K562 (cell line): ENCODE data around the gene BOLA3. TPM values are rescaled to one million over a fixed set of nuclear protein-coding genes. Genes with fewer than 3 reads are reported as not detected.

Experiments
- ATAC-seq: fragments of 200-7000 bp; cut with Tn5 transposase; 3 replicates; pipeline ENCODE4 v1.9.1; 2020; ENCODE audit warnings: moderate library complexity
- BruUV-seq: library from RNA; stranded (reverse); fragments of 400-500 nt; replicated peaks from 2 replicates; lab custom pipeline; 2021; lab: Mats Ljungman, UMichigan
- CTCF ChIA-PET: fragments of 300-600 bp; formaldehyde crosslinking; extraction: SDS; loops from one replicate; lab custom pipeline; 2021; ENCODE audit warnings: low intra/inter-chr PET ratio; lab: Yijun Ruan, JAX
- POLR2A ChIA-PET: fragments of 300-600, 350-650 bp; sonication (Branson Sonifier 250); formaldehyde crosslinking; extraction: SDS; loops from one replicate; lab custom pipeline; 2021; ENCODE audit warnings: antibody characterized with exemption, inconsistent platforms; lab: Yijun Ruan, JAX
- DNase-seq, 4 experiments: peaks; one replicate each; pipeline versions ENCODE4 v3.0.0 to v3.0.0-alpha.2; 2011 to 2018; ENCODE audit warnings: low spot score in 3 of 4, mixed read lengths in 3 of 4; ENCODE audit errors: extremely low read depth in 1 of 4
- FAIRE-seq: peaks from 2 replicates; lab custom pipeline; 2011; peaks lifted over from hg19 to GRCh38; lab: Jason Lieb, UNC
- H2AFZ ChIP-seq: 2 replicates; pipeline ENCODE4 v1.6.0; 2011; ENCODE audit warnings: low read depth, low read length, control low read depth, inconsistent platforms
- H3K27ac ChIP-seq: fragments of 200-600 bp; 3 replicates; pipeline ENCODE4 v1.8.0; 2011; ENCODE audit warnings: low read depth, mild to moderate bottlenecking, control low read depth, inconsistent platforms, low read length, moderate library complexity, mixed read lengths; ENCODE audit errors: extremely low read depth
- H3K27me3 ChIP-seq, 2 experiments: fragments of 300-600 bp in 1 of 2; 2 replicates in 1 of 2; 3 replicates in 1 of 2; pipeline versions ENCODE4 v1.6.0 to v1.8.0; 2011; ENCODE audit warnings: inconsistent platforms in 2 of 2, low read length in 2 of 2, mild to moderate bottlenecking in 1 of 2, mixed read lengths in 1 of 2, moderate library complexity in 1 of 2; ENCODE audit not compliant: control insufficient read depth in 2 of 2, insufficient read depth in 2 of 2
- H3K36me3 ChIP-seq: fragments of 300-600 bp; 3 replicates; pipeline ENCODE4 v1.8.0; 2011; ENCODE audit warnings: mild to moderate bottlenecking, low read length, inconsistent platforms; ENCODE audit not compliant: control insufficient read depth, insufficient read depth
- H3K4me1 ChIP-seq, 2 experiments: fragments of 200-600 bp in 1 of 2; replicated peaks in 1 of 2; 2 replicates in 1 of 2; 3 replicates in 1 of 2; pipeline versions ENCODE4 v1.5.1 to v1.8.0; 2011; ENCODE audit warnings: inconsistent platforms in 2 of 2, low read length in 2 of 2, mild to moderate bottlenecking in 1 of 2, mixed read lengths in 1 of 2, moderate library complexity in 1 of 2; ENCODE audit not compliant: control insufficient read depth in 2 of 2, insufficient read depth in 2 of 2
- H3K4me2 ChIP-seq: 2 replicates; pipeline ENCODE4 v1.6.1; 2011; ENCODE audit warnings: low read length, control low read depth, inconsistent platforms, mixed read lengths; ENCODE audit not compliant: insufficient read depth
- H3K4me3 ChIP-seq: fragments of 200-600 bp; sonication (generic), shearing (Covaris generic); 2 replicates; pipeline ENCODE4 v1.5.1; 2016; ENCODE audit warnings: control low read depth, inconsistent platforms
- H3K79me2 ChIP-seq: fragments of 200-600 bp; 3 replicates; pipeline ENCODE4 v1.8.0; 2011; ENCODE audit warnings: low read length, inconsistent platforms; ENCODE audit not compliant: control insufficient read depth, insufficient read depth
- H3K9ac ChIP-seq, 2 experiments: 2 replicates each; pipeline versions ENCODE4 v1.6.0 to v1.6.1; 2011; ENCODE audit warnings: low read depth in 2 of 2, low read length in 2 of 2, control low read depth in 1 of 2, inconsistent platforms in 1 of 2, mild to moderate bottlenecking in 1 of 2, mixed read lengths in 1 of 2; ENCODE audit not compliant: insufficient read depth in 1 of 2
- H3K9me1 ChIP-seq: one replicate; pipeline ENCODE4 v1.6.0; 2011; ENCODE audit warnings: inconsistent platforms, mild to moderate bottlenecking, low read length, moderate library complexity; ENCODE audit not compliant: control insufficient read depth, insufficient read depth
- H3K9me3 ChIP-seq: replicated peaks from 2 replicates; pipeline ENCODE4 v1.5.1; 2011; ENCODE audit warnings: low read depth, low read length, inconsistent platforms; ENCODE audit not compliant: control insufficient read depth, insufficient read depth
- H4K20me1 ChIP-seq: replicated peaks from 2 replicates; pipeline ENCODE4 v1.6.1; 2011; ENCODE audit warnings: low read length, inconsistent platforms, mixed read lengths; ENCODE audit not compliant: control insufficient read depth, insufficient read depth
- ARID4B ChIP-seq: sonication (generic); formaldehyde crosslinking; IDR thresholded peaks from 2 replicates; pipeline ENCODE4 v1.8.0; 2022; ENCODE audit warnings: mild to moderate bottlenecking, missing genetic modification reagents
- ATF2 ChIP-seq: sonication (generic); formaldehyde crosslinking; IDR thresholded peaks from 2 replicates; pipeline ENCODE4 v1.8.1; 2022; ENCODE audit warnings: missing genetic modification reagents
- HNRNPH1 ChIP-seq: fragments of 200-400 bp; formaldehyde crosslinking; optimal IDR thresholded peaks from 2 replicates; pipeline ENCODE3; 2017; ENCODE audit warnings: low read depth, mild to moderate bottlenecking, low read length, moderate library complexity
- ILF3 ChIP-seq: fragments of 450-650 bp; IDR thresholded peaks from 2 replicates; pipeline ENCODE4 v1.6.1; 2018; ENCODE audit warnings: antibody characterized with exemption, mild to moderate bottlenecking, moderate library complexity, borderline replicate concordance
- KAT8 ChIP-seq: fragments of 450-650 bp; IDR thresholded peaks from 2 replicates; pipeline ENCODE4 v1.6.1; 2016; ENCODE audit warnings: low read depth, mild to moderate bottlenecking
- SIN3A ChIP-seq, 2 experiments: fragments of 150-350 bp in 1 of 2; IDR thresholded peaks; 2 replicates each; pipeline ENCODE4 v1.6.1; 2011 to 2016; ENCODE audit warnings: borderline replicate concordance in 2 of 2, low read depth in 2 of 2, low read length in 2 of 2, mild to moderate bottlenecking in 2 of 2, moderate library complexity in 2 of 2; ENCODE audit not compliant: control insufficient read depth in 1 of 2
- ZNF444 ChIP-seq: fragments of 250-450 bp; sonication (Bioruptor Pico); IDR thresholded peaks from 2 replicates; pipeline ENCODE4 v1.4.0; 2020; ENCODE audit warnings: mild to moderate bottlenecking, moderate library complexity
- WGBS: fragments of 100-300 bp; shearing (Covaris generic); methylation state at CpG from one replicate; pipeline ENCODE4 v1.1.6; 2016; ENCODE audit warnings: low coverage, mixed read lengths; ENCODE audit not compliant: insufficient coverage; ENCODE audit errors: missing lambda C conversion rate; 5-methylcytosine and 5-hydroxymethylcytosine counted together
- in situ Hi-C: fragments of 300-500 bp; cut with MboI; formaldehyde crosslinking; loops from 4 replicates; pipeline ENCODE4 v1.15.0; 2018; ENCODE audit warnings: inconsistent platforms, mixed read lengths
- intact Hi-C: fragments of 100-400 bp; cut with micrococcal nuclease; formaldehyde crosslinking; loops from 2 replicates; pipeline ENCODE4 v1.14.2; 2022
- polyA plus RNA-seq, 8 experiments: library from polyadenylated mRNA; depleted of rRNA in 4 of 8; stranded (reverse) in 5 of 8; unstranded in 3 of 8; fragments of >200 nt; fragmentation: Nextera tagmentation in 2 of 8; fragmentation: Illumina TruSeq in 1 of 8; extraction: Ambion mirVana in 2 of 8; extraction: Trizol in 1 of 8; gene quantifications; 2 replicates each; pipeline versions ENCODE4 v1.2.1 to v1.2.3, GENCODE V29; 2011 to 2014; ENCODE audit warnings: inconsistent platforms in 1 of 8, missing spikeins in 1 of 8
- total RNA-seq, 7 experiments: library from RNA; depleted of rRNA in 6 of 7; stranded (reverse); fragments of >200 nt in 6 of 7; fragmentation: Illumina TruSeq in 2 of 7; extraction: Trizol in 2 of 7; gene quantifications; 2 replicates each; pipeline versions ENCODE4 v1.2.1 to v1.2.3, GENCODE V29; 2011 to 2021; ENCODE audit warnings: low replicate concordance in 1 of 7

Gene BOLA3
- total and polyA plus RNA-seq, 9 of the 15 experiments (the other 6 are each of a cell fraction or from before 2014, with no cell fraction given): 149 to 619 (median 255) TPM

GRCh38 chr2:74177696-74178095 is 30.0 kb upstream of the BOLA3 start:
- intact Hi-C loops: no loop called here
- Histone ChIP-seq H3K4me2 (peak overlapping the region; percentile 86), H3K79me2 (peaks cover 58% of the 10 kb centered on the region), H3K27me3 (no peaks in the 10 kb centered on the region), H3K9me3 (no peaks in the 10 kb centered on the region), H3K36me3 (peaks cover 21% of the 10 kb centered on the region; the same call in 2 of the 3 replicates), H3K27ac (peak overlapping the region; percentile 83; the same call in 2 of the 3 replicates), H2AFZ (peak overlapping the region; percentile 55; the same call in 1 of the 2 replicates), H3K9ac (peak overlapping the region; percentile 79 to 95; a peak in 3 of 4 replicates), H3K9me1 (no peaks in the 10 kb centered on the region), H4K20me1 (no peaks in the 10 kb centered on the region; the same call in 1 of the 2 replicates), H3K4me1 (peaks cover 14 to 19% of the 10 kb centered on the region in 2 experiments), H3K4me3 (peak overlapping the region; percentile 81)
- no peak for FAIRE-seq
- TF ChIP-seq SIN3A (IDR thresholded peaks at IDR 0.05; ENCODE audit: borderline replicate concordance in 2 of 2, control insufficient read depth in 1 of 2, low read depth in 2 of 2, low read length in 2 of 2): 0 out of 4 replicates have a peak, but pooled peaks of 1 of the 2 experiments have one; percentile 12
- 0 out of 2 replicates have a peak, but pooled peaks have one; percentile 56 for TF ChIP-seq ILF3
- no peak for TF ChIP-seq KAT8
- TF ChIP-seq HNRNPH1: no peak
- no peak for DNase-seq
- POLR2A ChIA-PET: interaction anchor here (0.7 to 6.5 kb wide), 12 partner anchors 10 to 441 kb away, joined by 3 to 98 read pairs (median 6); partner anchors contain the start of genes BOLA3, MTHFD2 and TPRKB
- CTCF ChIA-PET: no interaction called here
- no peak for ATAC-seq
- in situ Hi-C loops: no loop called here
- no TSS peak for BruUV-seq

GRCh38 chr2:74174909-74175308 is 27.2 kb upstream of the BOLA3 start:
- Histone ChIP-seq H3K9me3 (no peaks in the 10 kb centered on the region), H3K4me1 (peaks cover 0 to 12% of the 10 kb centered on the region in 2 experiments; a peak in 4 of 5 replicates), H4K20me1 (no peaks in the 10 kb centered on the region; the same call in 1 of the 2 replicates), H3K9me1 (no peaks in the 10 kb centered on the region), H3K9ac (no peak overlapping the region), H3K4me3 (no peak overlapping the region), H3K79me2 (peaks cover 67% of the 10 kb centered on the region), H3K27ac (no peak overlapping the region), H3K27me3 (no peaks in the 10 kb centered on the region), H3K36me3 (peaks cover 44% of the 10 kb centered on the region), H3K4me2 (peak overlapping the region; percentile 39), H2AFZ (no peak overlapping the region)
- intact Hi-C loops: no loop called here
- BruUV-seq: no TSS peak
- DNase-seq (no peak), ATAC-seq (no peak), FAIRE-seq (no peak)
- WGBS: 76% methylated on average over 1 of the region's 1 CpG
- ChIA-PET POLR2A (interaction anchor here (1.0 to 6.5 kb wide), 3 partner anchors 16 to 25 kb away, joined by 3 to 98 read pairs (median 3); partner anchors contain the start of gene MTHFD2), CTCF (no interaction called here)
- in situ Hi-C loops: no loop called here
- TF ChIP-seq ARID4B (no peak), ATF2 (no peak), ZNF444 (CRISPR knock-in tag) (no peak)
